HL-60 (cell line): ENCODE data around the gene GFRAL.
"Not testable (repeated sequence)": the region's sequence is repeated elsewhere in the genome, so short reads cannot be mapped to it uniquely, and the experiment has no call there.

Source experiments
- DNase-seq, 2 experiments: peaks; one replicate each; pipeline ENCODE4 v3.0.0-alpha.2; 2010 to 2020; ENCODE audit warnings: low read depth in 1 of 2, low spot score in 1 of 2
- H3K27ac ChIP-seq: fragments of 250-450 bp; sonication (Bioruptor Pico); replicated peaks from 2 replicates; pipeline ENCODE4 v1.5.1; 2020; ENCODE audit warnings: mild to moderate bottlenecking, moderate library complexity
- H3K27me3 ChIP-seq: fragments of 250-450 bp; sonication (Bioruptor Pico); 2 replicates; pipeline ENCODE4 v1.5.1; 2021; ENCODE audit warnings: mild to moderate bottlenecking, moderate library complexity; ENCODE audit not compliant: insufficient read depth, poor library complexity, severe bottlenecking
- H3K4me3 ChIP-seq: replicated peaks from 2 replicates; pipeline ENCODE4 v1.5.1; 2011; ENCODE audit warnings: mild to moderate bottlenecking, control low read depth, low read length; ENCODE audit not compliant: insufficient read depth
- CTCF ChIP-seq: IDR thresholded peaks from one replicate; pipeline ENCODE4 v1.5.1; 2011; ENCODE audit warnings: low read length, control low read depth, inconsistent platforms; ENCODE audit not compliant: insufficient read depth
- GABPA ChIP-seq: IDR thresholded peaks from 2 replicates; pipeline ENCODE4 v1.6.1; 2012; ENCODE audit warnings: low read depth
- POLR2AphosphoS5 ChIP-seq: IDR thresholded peaks from 2 replicates; pipeline ENCODE4 v1.6.1; 2012; ENCODE audit warnings: low read depth
- REST ChIP-seq: IDR thresholded peaks from 2 replicates; pipeline ENCODE4 v1.6.1; 2012; ENCODE audit warnings: low read depth; ENCODE audit not compliant: insufficient replicate concordance
- SPI1 ChIP-seq: IDR thresholded peaks from 2 replicates; pipeline ENCODE4 v1.6.1; 2012; ENCODE audit warnings: low read depth, mild to moderate bottlenecking, borderline replicate concordance

GFRAL gene

GRCh38 chr6:55293116-55293515 lies 34.2 kb upstream of the GFRAL start:
- Histone ChIP-seq H3K27ac (no peak overlapping the region), H3K4me3 (no peak overlapping the region), H3K27me3 (no peaks in the 10 kb centered on the region)
- DNase-seq = no peak
- TF ChIP-seq SPI1 = no peak
- no peak for TF ChIP-seq POLR2AphosphoS5
- TF ChIP-seq CTCF = no peak
- TF ChIP-seq GABPA = no peak
- TF ChIP-seq REST = no peak

- not testable (repeated sequence) for H3K27me3 ChIP-seq, DNase-seq, H3K27ac ChIP-seq, H3K4me3 ChIP-seq
Measured at GRCh38 chr6:55297214-55297613, 30.1 kb upstream of the GFRAL start.

GRCh38 chr6:55299286-55299985 lies 27.8 kb upstream of the GFRAL start:
- Histone ChIP-seq H3K4me3 (no peak overlapping the region), H3K27ac (no peak overlapping the region), H3K27me3 (no peaks in the 10 kb centered on the region)
- TF ChIP-seq GABPA = no peak
- TF ChIP-seq CTCF = no peak
- TF ChIP-seq POLR2AphosphoS5 = no peak
- no peak for TF ChIP-seq REST
- no peak for TF ChIP-seq SPI1
- DNase-seq = no peak

GRCh38 chr6:55304747-55305146 lies 22.5 kb upstream of the GFRAL start:
- no peak for DNase-seq
- no peak overlapping the region for H3K27ac ChIP-seq
- no peaks in the 10 kb centered on the region for H3K27me3 ChIP-seq
- TF ChIP-seq REST (no peak), POLR2AphosphoS5 (no peak), GABPA (no peak), CTCF (no peak), SPI1 (no peak)
- no peak overlapping the region for H3K4me3 ChIP-seq
